GM20000 (cell line): ENCODE results near the gene LILRB5.

Source experiments
- DNase-seq: peaks from one replicate; pipeline ENCODE4 v3.0.0; 2012; ENCODE audit warnings: low spot score
- TF ChIP-seq, protein P1 (sequence below): IDR thresholded peaks from 2 replicates; pipeline ENCODE4 v1.5.1; 2012; ENCODE audit warnings: mild to moderate bottlenecking, control low read depth; ENCODE audit errors: extremely low read depth, missing control alignments

Gene LILRB5

DNA sequence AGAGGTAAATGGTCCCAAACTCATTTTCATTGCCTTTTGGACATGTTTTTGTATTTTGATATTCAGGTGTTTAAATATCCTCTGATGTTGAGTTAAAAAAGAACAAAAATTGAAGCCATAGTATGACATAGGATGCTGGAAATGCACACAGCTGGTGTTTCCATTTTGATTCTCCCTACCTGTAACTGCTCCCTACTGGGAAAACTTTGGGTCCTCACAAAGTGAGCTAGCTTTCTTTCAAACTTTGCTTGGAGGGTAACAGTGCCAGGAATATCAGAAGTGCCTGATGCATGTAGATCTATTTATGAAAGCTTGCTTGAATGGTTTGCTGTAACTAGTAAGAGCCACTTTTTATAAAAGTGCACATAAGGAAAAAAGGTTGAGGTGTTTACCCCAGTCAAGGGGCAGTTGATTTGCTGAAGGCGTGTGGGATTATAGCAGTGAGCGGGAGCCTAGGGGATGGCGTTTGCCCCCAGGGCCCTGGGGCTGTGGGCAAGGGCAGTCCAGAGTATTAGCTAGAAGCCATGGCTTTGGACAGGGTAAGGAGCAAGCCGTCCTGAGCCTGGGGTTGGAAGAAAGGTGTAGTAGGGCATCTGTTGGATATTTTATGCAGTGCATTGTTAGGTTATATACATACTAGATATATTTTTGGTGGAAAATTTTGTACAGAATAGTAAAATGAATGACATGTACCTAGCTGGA lies 52.2 kb downstream of the LILRB5 start:
- no peak for DNase-seq
- TF ChIP-seq, protein P1, sequence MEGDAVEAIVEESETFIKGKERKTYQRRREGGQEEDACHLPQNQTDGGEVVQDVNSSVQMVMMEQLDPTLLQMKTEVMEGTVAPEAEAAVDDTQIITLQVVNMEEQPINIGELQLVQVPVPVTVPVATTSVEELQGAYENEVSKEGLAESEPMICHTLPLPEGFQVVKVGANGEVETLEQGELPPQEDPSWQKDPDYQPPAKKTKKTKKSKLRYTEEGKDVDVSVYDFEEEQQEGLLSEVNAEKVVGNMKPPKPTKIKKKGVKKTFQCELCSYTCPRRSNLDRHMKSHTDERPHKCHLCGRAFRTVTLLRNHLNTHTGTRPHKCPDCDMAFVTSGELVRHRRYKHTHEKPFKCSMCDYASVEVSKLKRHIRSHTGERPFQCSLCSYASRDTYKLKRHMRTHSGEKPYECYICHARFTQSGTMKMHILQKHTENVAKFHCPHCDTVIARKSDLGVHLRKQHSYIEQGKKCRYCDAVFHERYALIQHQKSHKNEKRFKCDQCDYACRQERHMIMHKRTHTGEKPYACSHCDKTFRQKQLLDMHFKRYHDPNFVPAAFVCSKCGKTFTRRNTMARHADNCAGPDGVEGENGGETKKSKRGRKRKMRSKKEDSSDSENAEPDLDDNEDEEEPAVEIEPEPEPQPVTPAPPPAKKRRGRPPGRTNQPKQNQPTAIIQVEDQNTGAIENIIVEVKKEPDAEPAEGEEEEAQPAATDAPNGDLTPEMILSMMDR, result no peak

DNA sequence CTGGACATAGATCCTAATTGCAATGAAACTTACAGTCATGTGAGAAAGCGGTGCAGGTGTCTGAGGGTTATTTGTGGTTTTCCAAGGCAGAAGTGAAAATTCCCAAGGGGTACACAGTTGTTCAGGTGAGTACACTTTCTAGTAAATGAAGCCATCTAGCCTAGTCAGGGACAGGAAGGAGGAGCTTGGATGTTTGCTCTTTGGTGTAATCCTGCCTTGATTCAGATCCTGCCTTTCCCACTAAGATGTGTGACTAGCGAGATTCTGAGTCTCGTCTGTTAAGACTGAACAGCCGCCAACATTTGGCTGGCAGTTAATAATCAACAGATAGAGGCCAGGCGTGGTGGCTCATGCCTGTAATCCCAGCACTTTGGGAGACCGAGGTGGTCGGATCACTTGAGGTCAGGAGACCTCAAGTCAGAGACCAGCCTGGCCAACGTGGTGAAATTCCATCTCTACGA lies 53.9 kb downstream of the LILRB5 start:
- no peak for DNase-seq
- TF ChIP-seq, protein P1, result no peak

DNA sequence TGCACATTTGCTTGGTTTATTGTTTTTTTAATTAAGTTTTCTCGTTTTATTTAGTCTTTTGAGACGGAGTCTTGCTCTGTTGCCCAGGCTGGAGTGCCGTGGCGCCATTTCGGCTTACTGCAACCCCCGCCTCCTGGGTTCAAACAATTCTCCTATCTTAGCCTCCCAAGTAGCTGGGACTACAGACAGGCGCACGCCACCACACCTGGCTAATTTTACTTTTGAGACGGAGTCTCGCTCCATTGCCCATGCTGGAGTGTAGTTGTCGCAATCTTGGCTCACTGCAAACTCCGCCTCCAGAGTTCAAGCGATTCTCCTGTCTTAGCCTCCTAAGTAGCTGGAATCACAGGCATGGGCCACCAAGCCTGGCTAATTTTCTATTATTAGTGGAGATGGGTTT lies 55.1 kb downstream of the LILRB5 start:
- TF ChIP-seq, protein P1, result no peak
- no peak for DNase-seq

DNA sequence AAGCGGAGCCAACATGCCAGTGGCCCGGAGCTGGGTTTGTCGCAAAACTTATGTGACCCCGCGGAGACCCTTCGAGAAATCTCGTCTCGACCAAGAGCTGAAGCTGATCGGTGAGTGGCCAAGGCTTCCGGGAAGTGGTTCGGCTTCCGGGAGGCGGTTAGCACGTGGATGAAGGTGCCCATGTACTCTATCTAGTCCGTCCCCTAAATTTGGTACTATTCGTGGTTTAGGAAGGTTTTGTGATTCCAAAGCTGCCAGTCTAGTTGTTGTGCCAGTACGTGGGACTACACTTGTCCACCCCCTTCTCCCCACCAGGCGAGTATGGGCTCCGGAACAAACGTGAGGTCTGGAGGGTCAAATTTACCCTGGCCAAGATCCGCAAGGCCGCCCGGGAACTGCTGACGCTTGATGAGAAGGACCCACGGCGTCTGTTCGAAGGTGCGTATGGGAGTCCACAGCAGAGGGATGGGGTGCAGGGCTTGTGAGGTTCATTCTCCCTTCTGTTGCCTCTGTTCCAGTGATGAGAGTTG lies 55.8 kb downstream of the LILRB5 start:
- DNase-seq, result no peak
- TF ChIP-seq, protein P1, result no peak
